ENCODE measurements around the gene TMEM51.

The TMEM51 gene

GRCh38 chr1:15153184-15153841 lies at the start of gene TMEM51:
Gene TMEM51, plus strand, starts transcription at chr1:15153747. Its CDS starts 61,341 bp downstream, at chr1:15215088.
- no peak for TF ChIP-seq CTCF (IDR thresholded peaks at IDR 0.05; ENCODE audit: extremely low read depth, insufficient read depth, missing control alignments)
- in situ Hi-C loops (cut with MboI; ENCODE audit: low pct_unique_long_range_greater_than_20kb, low sequenced_read_pairs, unreplicated experiment), result no loop called here
- peak; percentile 62 for DNase-seq (ENCODE audit: low spot score)

- DNase-seq (ENCODE audit: low spot score), result no peak
- in situ Hi-C loops (cut with MboI; ENCODE audit: low pct_unique_long_range_greater_than_20kb, low sequenced_read_pairs, unreplicated experiment), result no loop called here
- no peak for TF ChIP-seq CTCF (IDR thresholded peaks at IDR 0.05; ENCODE audit: extremely low read depth, insufficient read depth, missing control alignments)
These were observed 49.6 kb upstream of the TMEM51 start for GRCh38 chr1:15103906-15104305.

- no peak for DNase-seq (ENCODE audit: low spot score)
- in situ Hi-C loops (cut with MboI; ENCODE audit: low pct_unique_long_range_greater_than_20kb, low sequenced_read_pairs, unreplicated experiment), result no loop called here
- TF ChIP-seq CTCF (IDR thresholded peaks at IDR 0.05; ENCODE audit: extremely low read depth, insufficient read depth, missing control alignments), result no peak
These were observed 48.8 kb upstream of the TMEM51 start for GRCh38 chr1:15104768-15105167.

- TF ChIP-seq CTCF (IDR thresholded peaks at IDR 0.05; ENCODE audit: extremely low read depth, insufficient read depth, missing control alignments), result no peak
- in situ Hi-C loops (cut with MboI; ENCODE audit: low pct_unique_long_range_greater_than_20kb, low sequenced_read_pairs, unreplicated experiment), result no loop called here
- DNase-seq (ENCODE audit: low spot score), result no peak
These were observed 46.9 kb upstream of the TMEM51 start for GRCh38 chr1:15106608-15107007.

GRCh38 chr1:15107058-15107687 lies 46.4 kb upstream of the TMEM51 start:
- in situ Hi-C loops (cut with MboI; ENCODE audit: low pct_unique_long_range_greater_than_20kb, low sequenced_read_pairs, unreplicated experiment), result no loop called here

GRCh38 chr1:15107911-15108310 lies 45.6 kb upstream of the TMEM51 start:
- in situ Hi-C loops (cut with MboI; ENCODE audit: low pct_unique_long_range_greater_than_20kb, low sequenced_read_pairs, unreplicated experiment), result no loop called here
- no peak for TF ChIP-seq CTCF (IDR thresholded peaks at IDR 0.05; ENCODE audit: extremely low read depth, insufficient read depth, missing control alignments)
- no peak for DNase-seq (ENCODE audit: low spot score)

More at GRCh38 chr1:15107058-15107687, 46.4 kb upstream of the TMEM51 start:
- TF ChIP-seq CTCF (IDR thresholded peaks at IDR 0.05; ENCODE audit: extremely low read depth, insufficient read depth, missing control alignments), result no peak
- DNase-seq (ENCODE audit: low spot score), result no peak

Measured in GM13977 (cell line).